Activated T-cell treated with anti-CD3 and anti-CD28 coated beads for 4 hours (primary cell): ENCODE results near the gene SPTAN1.
A peak's percentile ranks its signal among the peaks of the same experiment; 100 is the strongest.
"Not testable (repeated sequence)": the region's sequence is repeated elsewhere in the genome, so short reads cannot be mapped to it uniquely, and the experiment has no call there.

Source experiments
- DNase-seq: peaks from one replicate; pipeline ENCODE4 v3.0.0-alpha.2; 2020

Gene SPTAN1

GRCh38 chr9:128552153-128552743 lies at the start of gene SPTAN1:
Gene SPTAN1, plus strand, starts transcription at chr9:128552587. Its CDS starts 14,154 bp downstream, at chr9:128566741.
- peak; percentile 83 for DNase-seq

- DNase-seq: not testable (repeated sequence)
These were observed 49.0 kb upstream of the SPTAN1 start for GRCh38 chr9:128503415-128503825.

DNA sequence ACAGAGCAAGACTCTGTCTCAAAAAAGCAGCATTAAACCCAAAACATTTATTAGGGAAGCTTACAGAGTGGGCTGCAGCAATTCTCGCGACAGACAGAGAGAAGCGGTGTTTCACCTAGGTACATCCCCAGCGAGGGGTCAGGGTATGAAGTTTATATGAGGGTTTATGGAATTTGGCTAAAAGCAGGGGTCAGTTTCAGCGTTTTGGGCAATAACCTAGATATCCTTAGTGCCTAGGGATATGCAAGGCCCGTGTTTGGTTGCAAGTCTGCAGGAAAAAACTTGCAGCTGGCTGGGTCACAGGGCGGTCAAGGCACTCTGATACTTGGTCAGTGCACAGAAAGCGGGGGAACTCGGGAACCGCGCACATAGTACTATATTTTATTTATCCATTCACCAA lies 48.5 kb upstream of the SPTAN1 start:
- DNase-seq: no peak

GRCh38 chr9:128504485-128505413 lies 47.6 kb upstream of the SPTAN1 start, which contains the start of gene GLE1:
Gene GLE1, plus strand, starts transcription at chr9:128504719. Its CDS starts 87 bp downstream, at chr9:128504806.
- DNase-seq: peak; percentile 95

DNA sequence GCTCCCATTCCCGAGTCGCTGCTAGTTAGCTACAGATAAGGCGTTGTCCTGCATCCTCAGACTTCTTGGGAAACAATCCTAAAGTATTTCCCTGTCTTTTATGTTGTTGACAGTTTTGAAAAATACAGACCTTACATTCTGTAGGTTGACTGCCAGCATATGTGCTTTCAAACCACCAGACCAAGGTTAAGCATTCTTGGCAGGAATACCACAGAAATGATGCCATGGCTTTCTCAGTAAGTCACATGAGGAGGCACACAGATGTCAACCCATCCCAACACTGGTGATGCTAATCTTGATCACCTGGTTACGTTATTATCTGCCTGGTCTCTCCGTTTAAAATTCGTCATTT lies 47.0 kb upstream of the SPTAN1 start:
- no peak for DNase-seq

DNA sequence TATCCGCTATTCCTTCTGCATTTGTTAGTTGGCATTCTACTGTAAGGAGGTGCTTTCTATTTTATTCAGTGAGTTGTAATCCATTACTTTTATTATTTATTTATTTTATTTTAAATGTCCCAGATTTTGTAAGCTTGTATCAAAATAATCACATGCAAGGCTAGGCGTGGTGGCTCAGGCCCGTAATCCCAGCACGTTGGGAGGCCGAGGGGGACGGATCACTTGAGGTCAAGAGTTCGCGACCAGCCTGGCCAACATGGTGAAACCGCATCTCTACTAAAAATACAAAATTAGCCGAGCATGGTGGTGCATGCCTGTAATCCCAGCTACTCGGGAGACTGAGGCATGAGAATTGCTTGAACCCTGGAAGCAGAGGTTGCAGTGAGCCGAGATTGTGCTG lies 46.5 kb upstream of the SPTAN1 start:
- not testable (repeated sequence) for DNase-seq

GRCh38 chr9:128512820-128513219 lies 39.6 kb upstream of the SPTAN1 start:
- DNase-seq: no peak

GRCh38 chr9:128521956-128522355 lies 30.4 kb upstream of the SPTAN1 start:
- DNase-seq: no peak

DNA sequence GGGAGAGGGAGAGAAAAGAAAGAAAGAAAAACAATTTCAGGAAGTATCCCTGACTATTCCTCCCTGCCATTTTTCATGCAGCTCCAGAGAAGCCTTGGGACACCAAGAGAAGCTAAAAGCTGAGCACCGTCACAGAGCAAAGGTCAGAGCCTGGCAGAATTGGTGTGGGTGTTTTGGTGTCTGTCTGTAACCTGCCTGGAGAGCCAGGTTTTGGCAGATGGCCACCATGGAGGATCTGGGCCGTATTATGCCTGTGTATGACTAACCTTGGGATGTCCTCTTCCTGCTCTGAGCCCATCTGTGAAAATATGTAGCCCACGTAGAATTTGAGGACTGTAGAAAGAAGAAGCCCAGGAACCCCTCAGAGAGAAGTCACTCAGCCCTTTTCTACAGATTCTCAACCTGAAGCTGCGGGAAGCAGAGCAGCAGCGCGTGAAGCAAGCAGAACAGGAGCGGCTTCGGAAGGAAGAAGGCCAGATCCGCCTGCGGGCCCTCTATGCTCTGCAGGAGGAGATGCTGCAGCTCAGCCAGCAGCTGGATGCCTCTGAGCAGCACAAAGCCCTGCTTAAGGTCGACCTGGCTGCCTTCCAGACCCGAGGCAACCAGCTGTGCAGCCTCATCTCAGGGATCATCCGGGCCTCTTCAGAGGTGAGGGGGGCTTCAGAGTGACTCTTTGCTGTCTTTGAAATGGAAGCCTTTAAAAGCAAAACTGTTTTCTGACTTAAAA lies 29.0 kb upstream of the SPTAN1 start:
- DNase-seq: no peak

- DNase-seq: no peak
These were observed 25.7 kb upstream of the SPTAN1 start for GRCh38 chr9:128526720-128527119.

DNA sequence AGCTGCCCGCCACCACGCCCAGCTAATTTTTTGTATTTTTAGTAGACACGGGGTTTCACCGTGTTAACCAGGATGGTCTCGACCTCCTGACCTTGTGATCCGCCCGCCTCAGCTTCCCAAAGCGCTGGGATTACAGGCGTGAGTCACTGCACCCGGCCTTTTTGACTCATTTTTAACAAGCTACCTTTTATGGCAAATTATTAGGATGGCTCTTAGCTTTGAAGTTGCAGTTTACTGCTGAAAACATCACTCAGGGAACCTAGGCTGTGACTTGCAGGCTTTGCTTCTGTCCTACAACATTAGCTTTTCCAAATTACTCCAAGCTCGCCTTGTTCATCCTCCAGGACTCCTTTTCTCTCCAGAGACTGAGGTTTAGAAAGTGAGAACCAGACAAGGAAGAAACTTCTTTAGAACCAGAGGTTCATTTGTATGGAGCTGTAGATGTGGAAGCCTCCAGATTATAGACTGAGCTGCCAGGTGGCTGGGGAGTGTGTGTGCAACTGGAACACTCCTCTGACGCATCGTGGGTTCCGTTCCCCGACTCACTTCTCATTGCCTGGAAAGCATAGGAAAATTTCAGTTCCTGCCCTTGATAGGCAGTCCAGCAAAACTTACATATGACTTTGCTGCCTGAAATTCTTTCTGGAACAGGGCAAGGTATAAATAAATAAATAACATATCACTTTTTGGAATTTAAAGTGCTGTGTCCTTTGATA lies 23.8 kb upstream of the SPTAN1 start:
- no peak for DNase-seq

DNA sequence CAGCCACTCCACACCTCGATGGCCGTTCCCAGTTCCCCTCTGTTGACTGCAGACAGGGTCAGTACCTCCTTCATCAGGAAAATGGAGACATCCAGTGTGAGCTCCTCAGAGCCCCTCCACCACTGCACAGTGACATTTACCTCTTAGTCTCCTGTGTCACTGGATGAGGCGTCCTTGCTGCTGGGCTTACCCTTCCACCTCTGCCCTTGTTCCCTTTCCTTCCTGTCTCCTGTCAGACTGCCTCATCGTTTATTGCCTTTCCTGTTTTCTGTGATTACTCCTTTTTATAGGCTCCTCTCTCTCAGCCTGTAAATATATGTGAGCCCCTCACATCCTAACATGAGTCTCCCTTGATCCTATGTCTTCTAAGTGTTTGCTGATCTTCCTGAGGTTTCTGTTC lies 23.2 kb upstream of the SPTAN1 start:
- DNase-seq: no peak

DNA sequence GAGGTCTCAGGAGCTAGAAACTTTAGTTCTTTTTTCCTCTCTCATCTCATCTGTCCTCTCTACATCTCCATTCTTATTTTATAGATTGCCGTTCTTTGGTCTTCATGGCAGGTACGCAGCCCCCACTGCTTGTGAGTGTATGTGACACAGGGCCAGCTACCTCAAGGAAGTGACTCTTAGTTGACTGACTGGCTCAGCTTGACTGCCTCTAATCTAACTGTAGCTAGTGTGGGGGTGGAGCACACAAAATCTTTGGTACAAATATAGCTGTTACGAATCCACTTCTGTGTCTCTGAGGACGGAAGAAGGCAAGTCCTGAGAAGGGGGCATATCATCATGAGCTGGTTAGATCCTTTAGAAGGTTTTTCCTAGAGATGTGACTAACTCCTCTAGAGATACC lies 19.8 kb upstream of the SPTAN1 start:
- DNase-seq: no peak

DNA sequence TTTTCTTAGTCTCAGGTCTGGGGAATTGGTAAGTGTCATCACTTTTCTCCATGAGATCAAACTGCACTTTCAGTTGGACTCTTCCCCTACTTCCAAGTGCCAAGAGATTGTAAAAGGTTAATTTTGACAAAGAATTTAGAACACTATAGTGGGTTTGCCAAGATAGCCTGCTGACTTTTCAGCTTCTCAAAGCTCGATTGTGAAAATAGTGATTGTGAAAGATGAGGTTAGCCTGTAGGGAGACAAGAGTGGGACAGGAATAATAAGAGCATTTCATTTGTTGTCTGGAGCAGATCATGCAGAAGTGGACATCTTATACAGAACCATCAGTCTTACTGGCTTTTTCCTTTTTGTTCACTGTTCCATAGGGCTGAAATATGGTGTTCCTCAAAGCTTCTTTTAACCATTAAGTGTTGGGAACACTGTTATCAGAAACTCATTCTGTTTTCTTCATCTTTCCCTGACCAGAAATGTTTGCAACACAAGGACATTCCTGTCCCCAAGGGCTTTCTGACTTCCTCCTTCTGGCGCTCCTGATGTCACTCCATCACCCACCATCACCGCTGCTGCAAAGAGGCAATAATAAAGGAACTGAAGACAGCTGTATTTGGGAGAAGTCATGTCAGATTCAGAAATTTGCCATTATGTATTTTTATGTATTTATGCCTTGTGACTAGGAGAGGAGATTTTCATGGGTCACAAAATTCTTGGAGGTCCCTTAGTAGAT lies 11.6 kb upstream of the SPTAN1 start:
- DNase-seq: no peak

DNA sequence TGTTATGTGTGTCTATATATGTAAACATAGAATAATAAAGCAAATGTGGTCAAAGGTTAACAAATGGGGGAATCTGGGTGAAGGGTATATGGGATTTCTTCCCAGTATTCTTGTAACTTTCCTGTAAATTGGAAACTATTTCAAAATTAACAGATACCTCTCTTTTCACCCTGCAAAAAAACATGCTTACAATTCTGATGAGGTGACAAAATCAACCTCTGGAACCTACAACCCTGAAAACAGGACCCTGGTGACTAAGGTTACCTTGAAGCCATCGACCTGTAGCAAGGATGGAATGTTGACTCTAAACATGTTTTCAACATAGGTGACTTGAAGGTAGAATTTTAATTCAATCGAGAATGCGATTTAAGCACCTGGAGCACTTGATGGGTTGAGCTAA lies 5.9 kb upstream of the SPTAN1 start:
- DNase-seq: no peak

GRCh38 chr9:128548876-128549275 lies 3.5 kb upstream of the SPTAN1 start:
- no peak for DNase-seq

GRCh38 chr9:128550226-128550625 lies 2.2 kb upstream of the SPTAN1 start:
- DNase-seq: no peak

GRCh38 chr9:128550770-128551656 lies 1.4 kb upstream of the SPTAN1 start:
- no peak for DNase-seq

DNA sequence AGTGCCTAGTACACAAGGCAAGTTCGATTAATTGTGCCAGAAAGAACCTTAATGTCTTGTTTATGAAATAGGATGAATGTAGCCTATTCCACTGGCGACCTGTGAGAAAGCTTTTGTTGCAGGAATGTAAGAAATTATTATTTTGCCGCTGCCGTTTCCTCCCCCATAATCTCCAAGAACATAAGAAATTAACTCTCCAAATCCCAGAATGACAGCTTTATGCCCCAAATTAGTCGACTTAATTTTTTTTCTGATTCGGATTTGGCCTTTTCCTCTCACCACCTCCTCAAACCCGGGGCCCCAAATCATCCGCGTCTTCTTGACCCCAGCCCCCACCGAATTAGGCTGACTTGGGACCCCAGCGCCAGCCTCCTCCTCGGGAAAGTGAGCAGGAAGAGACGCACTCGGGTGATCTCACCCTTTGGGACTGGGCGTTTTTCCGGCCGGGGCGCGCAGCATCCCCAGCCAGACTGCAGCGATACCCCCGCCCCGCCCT lies 682 bp upstream of the SPTAN1 start:
- DNase-seq: no peak

DNA sequence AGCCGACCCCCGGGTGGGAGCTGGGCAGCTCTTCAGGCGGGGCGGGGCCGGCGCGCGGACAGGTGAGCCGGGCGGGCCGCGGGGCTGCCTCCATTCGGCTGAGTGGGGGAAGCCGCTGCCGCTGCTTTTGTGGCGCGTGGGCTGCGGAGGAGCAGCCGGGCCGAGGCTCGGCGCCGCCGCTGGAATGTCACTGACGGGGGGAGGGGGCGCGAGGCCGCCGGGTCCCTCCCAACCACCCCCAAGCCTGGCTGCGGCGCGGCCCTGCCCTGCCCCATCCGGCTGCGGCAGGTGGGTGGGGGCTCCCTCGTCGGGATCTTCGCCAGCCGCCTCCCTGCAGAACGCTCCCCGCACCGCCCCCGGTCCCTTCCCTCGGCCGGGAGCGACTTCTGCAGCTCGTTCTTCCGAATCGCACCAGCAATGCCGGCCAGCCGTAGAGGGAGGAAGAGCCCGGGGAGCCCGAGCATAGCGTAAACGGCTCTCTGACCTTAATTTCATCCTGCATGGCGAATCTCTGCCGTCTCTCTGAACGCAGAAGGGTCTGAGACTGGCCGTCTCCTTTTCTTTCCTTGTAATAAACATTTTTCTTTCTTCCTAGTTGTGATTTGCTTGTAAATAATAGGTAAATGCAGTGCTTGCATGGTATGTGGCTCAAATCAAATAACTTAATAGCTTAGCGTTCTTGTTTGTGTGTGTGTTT lies 505 bp downstream of the SPTAN1 start:
- peak; percentile 24 for DNase-seq
